Mesothelial cell of epicardium (in vitro differentiated cells): ENCODE measurements around the gene C5orf47. TPM values are rescaled to one million over a fixed set of nuclear protein-coding genes. Genes with fewer than 3 reads are reported as not detected.

ENCODE experiments used
- DNase-seq, 2 experiments: peaks; one replicate each; pipeline ENCODE4 v3.0.0; 2021; ENCODE audit warnings: low spot score in 2 of 2; ENCODE audit not compliant: unreplicated experiment in 2 of 2
- H3K27ac Mint-ChIP-seq: 2 replicates; pipeline ENCODE4 v1.8.0; 2021; ENCODE audit warnings: mixed read lengths
- H3K27me3 Mint-ChIP-seq: 2 replicates; pipeline ENCODE4 v1.8.0; 2021; ENCODE audit warnings: low read depth, mixed read lengths
- H3K36me3 Mint-ChIP-seq: 2 replicates; pipeline ENCODE4 v1.8.0; 2021; ENCODE audit warnings: mixed read lengths
- H3K4me1 Mint-ChIP-seq: 2 replicates; pipeline ENCODE4 v1.8.0; 2021; ENCODE audit warnings: mixed read lengths
- H3K4me3 Mint-ChIP-seq: 2 replicates; pipeline ENCODE4 v1.8.0; 2021; ENCODE audit warnings: mild to moderate bottlenecking, moderate library complexity, mixed read lengths
- H3K9me3 Mint-ChIP-seq: 2 replicates; pipeline ENCODE4 v1.8.0; 2021; ENCODE audit warnings: mixed read lengths
- CTCF ChIP-seq: fragments of 200-600 bp; sonication (generic); IDR thresholded peaks from one replicate; pipeline ENCODE4 v1.5.0; 2021; ENCODE audit warnings: antibody characterized with exemption; ENCODE audit not compliant: unreplicated experiment
- total RNA-seq: library from RNA; stranded (reverse); gene quantifications from 3 replicates; pipeline ENCODE4 v1.2.1, GENCODE V29; 2021

C5orf47 gene
- total RNA-seq, 1 donor from 2014 or later: not detected

GRCh38 chr5:173981185-173981761 is 7.7 kb upstream of the C5orf47 start:
- Mint-ChIP-seq H3K4me1 (no peaks in the 10 kb centered on the region), H3K27ac (no peak overlapping the region), H3K9me3 (peaks cover 17% of the 10 kb centered on the region), H3K36me3 (no peaks in the 10 kb centered on the region), H3K4me3 (no peak overlapping the region), H3K27me3 (peaks cover 21% of the 10 kb centered on the region)
- TF ChIP-seq CTCF: no peak
- DNase-seq: no peak

DNA sequence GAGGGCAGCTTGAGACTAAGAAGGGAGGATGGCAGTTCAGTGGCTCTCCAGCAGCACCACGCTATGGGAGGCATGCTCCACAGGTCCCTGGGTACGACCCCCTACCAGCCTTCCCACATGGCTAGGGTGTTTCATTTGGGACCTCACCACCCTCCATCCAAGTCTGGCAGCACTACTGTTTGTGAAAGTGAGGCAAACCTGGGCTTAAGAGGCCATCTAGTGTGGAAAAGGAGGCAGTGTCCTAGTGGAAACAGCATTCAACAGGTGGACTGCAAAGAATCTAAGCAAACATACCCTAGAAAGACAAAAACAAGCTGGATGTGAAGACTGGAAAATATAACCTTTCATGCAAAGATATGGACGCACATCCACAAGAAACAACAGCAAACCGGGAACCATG is 4.8 kb upstream of the C5orf47 start:
- Mint-ChIP-seq H3K9me3 (peaks cover 7% of the 10 kb centered on the region), H3K4me3 (no peak overlapping the region), H3K36me3 (no peaks in the 10 kb centered on the region), H3K4me1 (no peaks in the 10 kb centered on the region), H3K27me3 (peaks cover 7% of the 10 kb centered on the region), H3K27ac (no peak overlapping the region)
- DNase-seq: no peak
- TF ChIP-seq CTCF: no peak

GRCh38 chr5:173989432-173990082 is 587 bp downstream of the C5orf47 start:
- DNase-seq: no peak
- TF ChIP-seq CTCF: no peak
- Mint-ChIP-seq H3K4me1 (no peaks in the 10 kb centered on the region), H3K27ac (no peak overlapping the region), H3K27me3 (peaks cover 5% of the 10 kb centered on the region), H3K9me3 (peaks cover 12% of the 10 kb centered on the region), H3K4me3 (no peak overlapping the region), H3K36me3 (no peaks in the 10 kb centered on the region)

DNA sequence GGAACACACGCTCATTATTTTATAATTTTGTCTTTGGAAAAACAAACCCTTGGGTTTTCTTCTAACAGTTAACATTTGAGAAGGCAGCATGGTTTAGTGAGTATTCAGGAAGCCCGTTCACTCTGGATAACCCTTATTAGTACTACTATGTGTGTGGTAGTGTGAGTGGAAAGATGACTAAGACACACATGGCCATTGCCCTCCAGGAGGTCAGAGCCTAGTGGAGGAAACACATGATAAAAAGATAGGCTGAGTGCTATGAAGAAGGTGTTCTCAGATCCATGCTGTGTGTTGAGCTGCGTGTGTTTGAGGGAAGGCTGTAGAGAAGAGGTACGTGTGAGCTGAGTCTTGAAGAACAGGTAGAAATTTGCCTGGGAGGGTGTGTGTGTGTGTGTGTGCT is 8.4 kb downstream of the C5orf47 start:
- no peak for DNase-seq

DNA sequence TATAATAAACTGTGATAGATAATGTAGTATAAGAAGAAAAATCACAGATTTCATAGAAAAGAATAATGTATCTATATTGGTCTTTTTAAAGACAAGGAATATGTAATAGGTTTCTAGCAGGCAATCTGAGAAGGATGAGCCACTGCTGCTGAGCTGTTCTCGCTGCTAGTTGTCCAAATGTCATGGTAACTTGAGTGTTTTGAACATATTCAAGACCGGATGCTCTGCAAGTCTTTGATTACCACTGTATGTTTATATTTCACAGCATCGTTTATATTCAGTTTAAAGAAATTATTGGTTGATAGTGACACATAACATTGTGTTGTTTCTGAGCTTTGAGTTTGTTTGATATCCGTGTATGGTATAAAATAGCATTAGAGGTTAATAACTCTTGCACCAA is 9.6 kb downstream of the C5orf47 start:
- no peaks in the 10 kb centered on the region for H3K36me3 Mint-ChIP-seq
- no peak overlapping the region for H3K4me3 Mint-ChIP-seq
- H3K4me1 Mint-ChIP-seq: no peaks in the 10 kb centered on the region
- no peak overlapping the region for H3K27ac Mint-ChIP-seq
- H3K27me3 Mint-ChIP-seq: peaks cover 35% of the 10 kb centered on the region
- H3K9me3 Mint-ChIP-seq: no peaks in the 10 kb centered on the region
- no peak for DNase-seq
- no peak for TF ChIP-seq CTCF

More for the DNA sequence above, 8.4 kb downstream of the C5orf47 start:
- H3K4me3 Mint-ChIP-seq: no peak overlapping the region
- H3K4me1 Mint-ChIP-seq: no peaks in the 10 kb centered on the region
- TF ChIP-seq CTCF: no peak
- H3K36me3 Mint-ChIP-seq: no peaks in the 10 kb centered on the region
- H3K9me3 Mint-ChIP-seq: no peaks in the 10 kb centered on the region
- peaks cover 29% of the 10 kb centered on the region for H3K27me3 Mint-ChIP-seq
- no peak overlapping the region for H3K27ac Mint-ChIP-seq
